Type B pancreatic cell (in vitro differentiated cells): ENCODE results near the gene PITPNC1. TPM values are rescaled to one million over a fixed set of nuclear protein-coding genes. Genes with fewer than 3 reads are reported as not detected.

ENCODE experiments used
- DNase-seq: peaks from one replicate; pipeline ENCODE4 v3.0.0; 2021; ENCODE audit warnings: mixed read lengths; ENCODE audit not compliant: unreplicated experiment; ENCODE audit errors: extremely low spot score
- H3K27ac Mint-ChIP-seq: 2 replicates; pipeline ENCODE4 v1.8.0; 2021; ENCODE audit warnings: mild to moderate bottlenecking, mixed read lengths
- H3K27me3 Mint-ChIP-seq: 2 replicates; pipeline ENCODE4 v1.8.0; 2021; ENCODE audit warnings: mixed read lengths
- H3K36me3 Mint-ChIP-seq: 2 replicates; pipeline ENCODE4 v1.8.0; 2021; ENCODE audit warnings: mixed read lengths
- H3K4me1 Mint-ChIP-seq: one replicate; pipeline ENCODE4 v1.8.0; 2021; ENCODE audit warnings: mixed read lengths; ENCODE audit not compliant: unreplicated experiment
- H3K4me3 Mint-ChIP-seq: 2 replicates; pipeline ENCODE4 v1.8.0; 2021; ENCODE audit warnings: mild to moderate bottlenecking, mixed read lengths
- H3K9me3 Mint-ChIP-seq: 2 replicates; pipeline ENCODE4 v1.8.0; 2021; ENCODE audit warnings: mixed read lengths
- total RNA-seq: library from RNA; stranded (reverse); gene quantifications from 2 replicates; pipeline ENCODE4 v1.2.1, GENCODE V29; 2021; ENCODE audit warnings: low replicate concordance
- TF ChIP-seq, protein P1 (sequence below): fragments of 200-600 bp; sonication (generic); conservative IDR thresholded peaks from 2 replicates; pipeline ENCODE4 v1.5.0; 2021; ENCODE audit warnings: antibody characterized with exemption, mild to moderate bottlenecking

The PITPNC1 gene
- total RNA-seq, 1 donor from 2014 or later, result 18.7 TPM

- H3K36me3 Mint-ChIP-seq, result no peaks in the 10 kb centered on the region
- H3K27ac Mint-ChIP-seq, result no peak overlapping the region
- TF ChIP-seq, protein P1, sequence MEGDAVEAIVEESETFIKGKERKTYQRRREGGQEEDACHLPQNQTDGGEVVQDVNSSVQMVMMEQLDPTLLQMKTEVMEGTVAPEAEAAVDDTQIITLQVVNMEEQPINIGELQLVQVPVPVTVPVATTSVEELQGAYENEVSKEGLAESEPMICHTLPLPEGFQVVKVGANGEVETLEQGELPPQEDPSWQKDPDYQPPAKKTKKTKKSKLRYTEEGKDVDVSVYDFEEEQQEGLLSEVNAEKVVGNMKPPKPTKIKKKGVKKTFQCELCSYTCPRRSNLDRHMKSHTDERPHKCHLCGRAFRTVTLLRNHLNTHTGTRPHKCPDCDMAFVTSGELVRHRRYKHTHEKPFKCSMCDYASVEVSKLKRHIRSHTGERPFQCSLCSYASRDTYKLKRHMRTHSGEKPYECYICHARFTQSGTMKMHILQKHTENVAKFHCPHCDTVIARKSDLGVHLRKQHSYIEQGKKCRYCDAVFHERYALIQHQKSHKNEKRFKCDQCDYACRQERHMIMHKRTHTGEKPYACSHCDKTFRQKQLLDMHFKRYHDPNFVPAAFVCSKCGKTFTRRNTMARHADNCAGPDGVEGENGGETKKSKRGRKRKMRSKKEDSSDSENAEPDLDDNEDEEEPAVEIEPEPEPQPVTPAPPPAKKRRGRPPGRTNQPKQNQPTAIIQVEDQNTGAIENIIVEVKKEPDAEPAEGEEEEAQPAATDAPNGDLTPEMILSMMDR, result no peak
- no peaks in the 10 kb centered on the region for H3K9me3 Mint-ChIP-seq
- no peaks in the 10 kb centered on the region for H3K27me3 Mint-ChIP-seq
- H3K4me1 Mint-ChIP-seq, result peaks cover 13% of the 10 kb centered on the region
- H3K4me3 Mint-ChIP-seq, result no peak overlapping the region
- DNase-seq, result no peak
Observed at GRCh38 chr17:67566656-67567055, 189.6 kb downstream of the PITPNC1 start.

- Mint-ChIP-seq H3K4me1 (peaks cover 13% of the 10 kb centered on the region), H3K36me3 (no peaks in the 10 kb centered on the region), H3K27me3 (peaks cover under 1% of the 10 kb centered on the region), H3K9me3 (no peaks in the 10 kb centered on the region), H3K4me3 (no peak overlapping the region), H3K27ac (no peak overlapping the region)
- TF ChIP-seq, protein P1, result no peak
- DNase-seq, result no peak
Observed at GRCh38 chr17:67569015-67569451, 192.0 kb downstream of the PITPNC1 start.

DNA sequence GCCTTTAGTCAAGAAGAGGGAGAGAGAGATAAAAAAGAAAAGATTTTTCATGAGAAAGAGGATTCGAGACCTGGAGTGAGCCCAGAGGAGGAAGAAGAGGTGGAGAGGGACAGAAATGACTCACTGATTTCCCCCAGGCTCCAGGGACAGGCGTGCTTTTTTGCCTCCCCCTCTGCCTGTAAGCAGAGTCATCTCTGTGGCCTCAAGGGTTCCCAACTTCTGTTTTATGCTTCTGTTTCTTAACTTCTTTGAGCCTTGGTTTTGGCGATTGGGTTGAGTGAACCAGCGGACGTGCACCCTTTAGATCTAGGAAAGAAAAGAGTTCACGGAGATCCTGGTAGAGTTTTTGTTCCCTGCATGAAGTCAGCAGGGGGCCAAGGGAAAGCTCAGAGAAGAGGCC is 192.8 kb downstream of the PITPNC1 start:
- no peaks in the 10 kb centered on the region for H3K9me3 Mint-ChIP-seq
- TF ChIP-seq, protein P1, result no peak
- H3K4me3 Mint-ChIP-seq, result no peak overlapping the region
- peaks cover 6% of the 10 kb centered on the region for H3K27me3 Mint-ChIP-seq
- no peak overlapping the region for H3K27ac Mint-ChIP-seq
- H3K4me1 Mint-ChIP-seq, result peaks cover 13% of the 10 kb centered on the region
- H3K36me3 Mint-ChIP-seq, result no peaks in the 10 kb centered on the region
- no peak for DNase-seq

GRCh38 chr17:67570797-67571196 is 193.7 kb downstream of the PITPNC1 start:
- H3K4me1 Mint-ChIP-seq, result peaks cover 13% of the 10 kb centered on the region
- H3K4me3 Mint-ChIP-seq, result no peak overlapping the region
- no peaks in the 10 kb centered on the region for H3K36me3 Mint-ChIP-seq
- TF ChIP-seq, protein P1, result no peak
- no peaks in the 10 kb centered on the region for H3K9me3 Mint-ChIP-seq
- H3K27ac Mint-ChIP-seq, result no peak overlapping the region
- DNase-seq, result no peak
- peaks cover 6% of the 10 kb centered on the region for H3K27me3 Mint-ChIP-seq

DNA sequence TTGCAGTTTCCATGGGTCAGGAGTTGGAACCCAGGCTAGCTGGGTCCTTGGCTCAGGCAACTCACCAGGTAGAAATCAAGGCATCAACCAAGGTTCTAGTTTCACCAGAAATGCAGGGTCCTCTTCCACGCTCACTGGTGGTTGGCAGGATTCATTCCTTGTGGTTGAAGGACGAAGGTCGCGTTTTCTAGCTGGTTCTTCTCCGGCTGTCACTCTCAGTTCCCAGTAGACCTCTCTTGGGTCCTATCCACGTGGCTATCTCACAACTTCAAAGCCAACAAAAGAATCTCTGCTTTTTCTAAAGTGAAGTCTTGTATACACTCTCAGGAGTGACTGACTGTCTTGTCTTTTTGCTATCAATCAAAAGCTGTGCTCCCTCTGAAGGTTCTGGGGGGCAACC is 194.4 kb downstream of the PITPNC1 start:
- peaks cover 13% of the 10 kb centered on the region for H3K4me1 Mint-ChIP-seq
- no peaks in the 10 kb centered on the region for H3K36me3 Mint-ChIP-seq
- no peak overlapping the region for H3K27ac Mint-ChIP-seq
- no peaks in the 10 kb centered on the region for H3K9me3 Mint-ChIP-seq
- TF ChIP-seq, protein P1, result no peak
- H3K4me3 Mint-ChIP-seq, result no peak overlapping the region
- peaks cover 6% of the 10 kb centered on the region for H3K27me3 Mint-ChIP-seq
- DNase-seq, result no peak

GRCh38 chr17:67573987-67574657 is 197.0 kb downstream of the PITPNC1 start:
- Mint-ChIP-seq H3K9me3 (no peaks in the 10 kb centered on the region), H3K27me3 (peaks cover 6% of the 10 kb centered on the region), H3K27ac (no peak overlapping the region), H3K36me3 (no peaks in the 10 kb centered on the region), H3K4me3 (no peak overlapping the region), H3K4me1 (peaks cover 8% of the 10 kb centered on the region)
- TF ChIP-seq, protein P1, result no peak
- no peak for DNase-seq
